Measurements from ENCODE around the gene ARL16. TPM values are rescaled to one million over a fixed set of nuclear protein-coding genes. Genes with fewer than 3 reads are reported as not detected.
A peak's percentile ranks its signal among the peaks of the same experiment; 100 is the strongest.

Gene ARL16
- total RNA-seq, 1 experiment from 2014 or later = 52.7 TPM

GRCh38 chr17:81655378-81656117 lies 28.0 kb downstream of the ARL16 start:
- no peaks in the 10 kb centered on the region for H3K36me3 ChIP-seq (ENCODE audit: control insufficient read depth, insufficient read depth, low read length)
- DNase-seq (ENCODE audit: low read depth, low spot score) (no peak), ATAC-seq (peak; percentile 52)
- H3K9me3 ChIP-seq (ENCODE audit: control insufficient read depth, insufficient read depth, low read depth, low read length) = no peaks in the 10 kb centered on the region
- intact Hi-C loops (cut with micrococcal nuclease; ENCODE audit: unreplicated experiment) = no loop called here
- TF ChIP-seq REST (IDR thresholded peaks at IDR 0.05; ENCODE audit: insufficient read depth in 1 of 2, low read depth in 2 of 2, low read length in 1 of 2) (no peak), SIN3A (IDR thresholded peaks at IDR 0.05; ENCODE audit: borderline replicate concordance, insufficient read depth, low read depth, low read length) (no peak), POLR2AphosphoS5 (IDR thresholded peaks at IDR 0.05; ENCODE audit: low read depth, low read length) (no peak), CTCF (IDR thresholded peaks at IDR 0.05) (no peak), TCF7L2 (IDR thresholded peaks at IDR 0.05; ENCODE audit: low read depth, low read length) (no peak)
- no peaks in the 10 kb centered on the region for H3K27me3 ChIP-seq (ENCODE audit: control insufficient read depth, insufficient read depth, low read length)
- H3K27ac ChIP-seq (ENCODE audit: low read length) = 0 out of 2 replicates have a peak overlapping the region, but pooled peaks have one; percentile 9
- POLR2A ChIA-PET = no interaction called here
- H3K4me1 ChIP-seq (ENCODE audit: control insufficient read depth, insufficient read depth, low read length) = peaks cover 15% of the 10 kb centered on the region
- BruUV-seq (replicated peaks) = no TSS peak
- H3K4me3 ChIP-seq (ENCODE audit: low read depth in 2 of 2, low read length in 2 of 2) = no peak overlapping the region
- CTCF ChIA-PET = no interaction called here
- in situ Hi-C loops (cut with HindIII; ENCODE audit: low pct_unique_long_range_greater_than_20kb, low sequenced_read_pairs) = no loop called here

GRCh38 chr17:81652906-81653771 lies 30.5 kb downstream of the ARL16 start:
- no peak for ATAC-seq
- intact Hi-C loops (cut with micrococcal nuclease; ENCODE audit: unreplicated experiment) = no loop called here
- no peaks in the 10 kb centered on the region for H3K27me3 ChIP-seq (ENCODE audit: control insufficient read depth, insufficient read depth, low read length)
- no peak overlapping the region for H3K27ac ChIP-seq (ENCODE audit: low read length)
- H3K36me3 ChIP-seq (ENCODE audit: control insufficient read depth, insufficient read depth, low read length) = no peaks in the 10 kb centered on the region
- TF ChIP-seq SIN3A (IDR thresholded peaks at IDR 0.05; ENCODE audit: borderline replicate concordance, insufficient read depth, low read depth, low read length) = no peak
- no peak for TF ChIP-seq TCF7L2 (IDR thresholded peaks at IDR 0.05; ENCODE audit: low read depth, low read length)
- no peak for TF ChIP-seq POLR2AphosphoS5 (IDR thresholded peaks at IDR 0.05; ENCODE audit: low read depth, low read length)
- TF ChIP-seq CTCF (IDR thresholded peaks at IDR 0.05) = no peak
- TF ChIP-seq REST (IDR thresholded peaks at IDR 0.05; ENCODE audit: insufficient read depth in 1 of 2, low read depth in 2 of 2, low read length in 1 of 2) = no peak
- no TSS peak for BruUV-seq (replicated peaks)
- in situ Hi-C loops (cut with HindIII; ENCODE audit: low pct_unique_long_range_greater_than_20kb, low sequenced_read_pairs) = no loop called here
- POLR2A ChIA-PET = interaction anchor here (0.5 kb wide), 1 partner anchor 10 kb away, joined by 3 read pairs; no protein-coding TSS in a partner anchor
- no peaks in the 10 kb centered on the region for H3K9me3 ChIP-seq (ENCODE audit: control insufficient read depth, insufficient read depth, low read depth, low read length)
- H3K4me3 ChIP-seq (ENCODE audit: low read depth in 2 of 2, low read length in 2 of 2) = no peak overlapping the region
- peaks cover 15% of the 10 kb centered on the region for H3K4me1 ChIP-seq (ENCODE audit: control insufficient read depth, insufficient read depth, low read length)
- DNase-seq (ENCODE audit: low read depth, low spot score) = no peak
- CTCF ChIA-PET = no interaction called here
